ENCODE data around the gene DALRD3.

DNA sequence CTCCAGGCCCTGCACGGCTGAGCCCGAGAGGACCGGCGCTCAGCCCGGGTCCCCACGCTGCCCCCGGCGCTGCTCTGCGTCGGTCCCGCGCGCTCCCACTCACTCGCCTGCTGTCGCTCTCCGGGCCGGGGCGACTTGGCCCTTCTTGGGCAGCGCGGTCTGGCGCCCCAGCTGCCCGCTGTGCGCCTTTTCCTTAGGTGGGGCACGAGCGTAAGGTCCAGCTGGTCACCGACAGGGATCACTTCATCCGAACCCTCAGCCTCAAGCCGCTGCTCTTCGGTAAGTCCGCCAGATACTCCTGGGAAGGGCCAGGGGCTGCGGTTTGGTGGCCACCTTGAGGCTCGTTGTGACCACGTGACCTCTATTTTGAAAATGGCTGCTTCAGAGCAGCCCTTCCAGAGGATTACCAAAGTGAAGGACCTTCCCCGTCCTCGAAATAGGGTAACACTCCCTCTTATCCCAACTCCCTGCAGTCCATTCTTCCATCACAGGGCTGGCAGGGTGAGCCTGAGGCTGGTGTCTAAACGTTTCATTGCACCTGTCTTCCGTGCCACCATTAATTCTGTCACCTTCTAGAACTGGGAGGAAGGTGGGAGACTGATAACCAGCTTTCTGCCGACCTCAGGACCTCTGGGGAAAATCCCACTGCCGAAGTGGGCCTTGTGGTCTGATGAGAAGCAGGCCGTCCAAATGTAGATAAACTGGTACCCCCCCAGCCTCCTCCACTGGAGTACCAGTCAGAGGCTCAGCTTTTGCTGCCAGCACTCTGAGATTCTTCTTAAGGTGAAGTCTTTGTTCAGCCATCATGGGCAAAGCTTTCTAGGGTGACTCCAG is 27.5 kb downstream of the DALRD3 start:
- no peak for TF ChIP-seq HNF4G (IDR thresholded peaks at IDR 0.05)
- TF ChIP-seq, protein P1, sequence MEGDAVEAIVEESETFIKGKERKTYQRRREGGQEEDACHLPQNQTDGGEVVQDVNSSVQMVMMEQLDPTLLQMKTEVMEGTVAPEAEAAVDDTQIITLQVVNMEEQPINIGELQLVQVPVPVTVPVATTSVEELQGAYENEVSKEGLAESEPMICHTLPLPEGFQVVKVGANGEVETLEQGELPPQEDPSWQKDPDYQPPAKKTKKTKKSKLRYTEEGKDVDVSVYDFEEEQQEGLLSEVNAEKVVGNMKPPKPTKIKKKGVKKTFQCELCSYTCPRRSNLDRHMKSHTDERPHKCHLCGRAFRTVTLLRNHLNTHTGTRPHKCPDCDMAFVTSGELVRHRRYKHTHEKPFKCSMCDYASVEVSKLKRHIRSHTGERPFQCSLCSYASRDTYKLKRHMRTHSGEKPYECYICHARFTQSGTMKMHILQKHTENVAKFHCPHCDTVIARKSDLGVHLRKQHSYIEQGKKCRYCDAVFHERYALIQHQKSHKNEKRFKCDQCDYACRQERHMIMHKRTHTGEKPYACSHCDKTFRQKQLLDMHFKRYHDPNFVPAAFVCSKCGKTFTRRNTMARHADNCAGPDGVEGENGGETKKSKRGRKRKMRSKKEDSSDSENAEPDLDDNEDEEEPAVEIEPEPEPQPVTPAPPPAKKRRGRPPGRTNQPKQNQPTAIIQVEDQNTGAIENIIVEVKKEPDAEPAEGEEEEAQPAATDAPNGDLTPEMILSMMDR (IDR thresholded peaks at IDR 0.05; ENCODE audit: low read depth, low read length, missing input control): no peak
- no peak for TF ChIP-seq TAF1 (conservative IDR thresholded peaks at IDR 0.05)
- TF ChIP-seq EGR1 (IDR thresholded peaks at IDR 0.05; ENCODE audit: low read depth in 2 of 2): no peak

Measured in liver (tissue), 3 donors.